Left lung (tissue), 10 donors: ENCODE data around the gene ABCA5. TPM values are rescaled to one million over a fixed set of nuclear protein-coding genes. Genes with fewer than 3 reads are reported as not detected.
A peak's percentile ranks its signal among the peaks of the same experiment; 100 is the strongest.

Experiments
- ATAC-seq: fragments of 200-7000 bp; cut with Tn5 transposase; one replicate; pipeline ENCODE4 v1.9.1; 2020; ENCODE audit warnings: moderate library complexity
- DNase-seq, 4 donors: peaks; one replicate each; pipeline ENCODE4 v3.0.0-alpha.2; 2013 to 2020
- H3K27ac ChIP-seq, 2 donors: fragments of 200-600 bp; sonication (generic) in 1 of 2; one replicate each; pipeline versions ENCODE4 v1.5.0 to v1.8.0; 2020 to 2021
- H3K27me3 ChIP-seq, 2 donors: fragments of 200-600 bp; sonication (generic) in 1 of 2; one replicate each; pipeline versions ENCODE4 v1.5.0 to v1.8.0; 2020 to 2021
- H3K36me3 ChIP-seq, 2 donors: fragments of 200-600 bp; sonication (generic) in 1 of 2; one replicate each; pipeline versions ENCODE4 v1.5.0 to v1.8.0; 2020 to 2021
- H3K4me1 ChIP-seq, 2 donors: fragments of 200-600 bp; one replicate each; pipeline ENCODE4 v1.8.0; 2021
- H3K4me3 ChIP-seq, 2 donors: fragments of 200-600 bp; sonication (generic) in 1 of 2; one replicate each; pipeline versions ENCODE4 v1.5.0 to v1.8.0; 2020 to 2021; ENCODE audit warnings: mild to moderate bottlenecking in 1 of 2
- H3K9me3 ChIP-seq, 2 donors: fragments of 200-600 bp; sonication (generic) in 1 of 2; one replicate each; pipeline versions ENCODE4 v1.5.0 to v1.8.0; 2020 to 2021
- intact Hi-C, 2 donors: fragments of 100-400 bp; cut with DNase I; formaldehyde crosslinking; loops; one replicate each; pipeline versions ENCODE4 v1.11.2 to v1.14.2; 2022
- polyA plus RNA-seq, 6 donors: library from polyadenylated mRNA; unstranded; fragments of 120-200 nt; gene quantifications; one replicate each; pipeline ENCODE4 v1.2.1, GENCODE V29; 2013; ENCODE audit not compliant: insufficient read length in 6 of 6
- total RNA-seq, 2 donors: library from RNA; stranded (reverse); fragmentation: NEBNext Ultra II Directional; extraction: Animal tissue kit (Norgen Biotek cat#: 25700); gene quantifications; one replicate each; pipeline ENCODE4 v1.2.1, GENCODE V29; 2021
- TF ChIP-seq, protein P1 (sequence below), 2 donors: fragments of 200-600 bp; sonication (generic) in 1 of 2; IDR thresholded peaks; one replicate each; pipeline versions ENCODE4 v1.5.0 to v1.8.0; 2021; ENCODE audit warnings: antibody characterized with exemption in 2 of 2
- donor health status: DM: no; HTN: yes; CAD: no.
- donor health status: DM: no; HTN: no; CAD: no.

Gene ABCA5
- total and polyA plus RNA-seq, 8 donors = 14.7 to 29.8 (median 20.0) TPM

DNA sequence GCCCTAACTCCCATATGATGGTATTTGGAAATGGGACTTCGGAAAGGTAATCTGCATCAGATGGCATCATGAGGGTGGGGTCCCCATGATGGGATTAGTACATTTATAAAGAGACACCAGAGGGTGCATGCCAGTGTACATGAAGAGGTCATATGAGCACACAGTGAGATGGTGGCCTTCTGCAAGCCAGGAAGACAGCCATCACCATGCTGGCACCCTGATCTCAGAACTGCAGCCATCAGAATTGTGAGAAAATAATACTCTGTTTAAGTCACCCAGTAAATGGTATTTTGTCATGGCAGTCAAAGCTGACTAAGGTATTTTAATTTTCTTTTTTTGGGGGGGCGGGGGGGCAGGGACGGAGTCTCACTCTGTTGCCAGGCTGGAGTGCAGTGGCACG is 51.2 kb downstream of the ABCA5 start:
- Histone ChIP-seq H3K4me1 (no peaks in the 10 kb centered on the region), H3K4me3 (no peak overlapping the region), H3K9me3 (no peaks in the 10 kb centered on the region), H3K27ac (no peak overlapping the region), H3K36me3 (peaks cover 0 to 7% of the 10 kb centered on the region in 2 donors), H3K27me3 (no peaks in the 10 kb centered on the region)
- intact Hi-C loops = no loop called here
- ATAC-seq (no peak), DNase-seq (no peak)
- TF ChIP-seq, protein P1, sequence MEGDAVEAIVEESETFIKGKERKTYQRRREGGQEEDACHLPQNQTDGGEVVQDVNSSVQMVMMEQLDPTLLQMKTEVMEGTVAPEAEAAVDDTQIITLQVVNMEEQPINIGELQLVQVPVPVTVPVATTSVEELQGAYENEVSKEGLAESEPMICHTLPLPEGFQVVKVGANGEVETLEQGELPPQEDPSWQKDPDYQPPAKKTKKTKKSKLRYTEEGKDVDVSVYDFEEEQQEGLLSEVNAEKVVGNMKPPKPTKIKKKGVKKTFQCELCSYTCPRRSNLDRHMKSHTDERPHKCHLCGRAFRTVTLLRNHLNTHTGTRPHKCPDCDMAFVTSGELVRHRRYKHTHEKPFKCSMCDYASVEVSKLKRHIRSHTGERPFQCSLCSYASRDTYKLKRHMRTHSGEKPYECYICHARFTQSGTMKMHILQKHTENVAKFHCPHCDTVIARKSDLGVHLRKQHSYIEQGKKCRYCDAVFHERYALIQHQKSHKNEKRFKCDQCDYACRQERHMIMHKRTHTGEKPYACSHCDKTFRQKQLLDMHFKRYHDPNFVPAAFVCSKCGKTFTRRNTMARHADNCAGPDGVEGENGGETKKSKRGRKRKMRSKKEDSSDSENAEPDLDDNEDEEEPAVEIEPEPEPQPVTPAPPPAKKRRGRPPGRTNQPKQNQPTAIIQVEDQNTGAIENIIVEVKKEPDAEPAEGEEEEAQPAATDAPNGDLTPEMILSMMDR (IDR thresholded peaks at IDR 0.05) = no peak

GRCh38 chr17:69271023-69271422 is 55.9 kb downstream of the ABCA5 start:
- no peaks in the 10 kb centered on the region for H3K9me3 ChIP-seq
- H3K27me3 ChIP-seq = no peaks in the 10 kb centered on the region
- H3K27ac ChIP-seq = no peak overlapping the region
- no peaks in the 10 kb centered on the region for H3K36me3 ChIP-seq
- intact Hi-C loops = no loop called here
- DNase-seq = no peak
- no peak for ATAC-seq
- H3K4me3 ChIP-seq = no peak overlapping the region
- H3K4me1 ChIP-seq = peaks cover 0 to 7% of the 10 kb centered on the region in 2 donors
- TF ChIP-seq, protein P1 (IDR thresholded peaks at IDR 0.05) = no peak

DNA sequence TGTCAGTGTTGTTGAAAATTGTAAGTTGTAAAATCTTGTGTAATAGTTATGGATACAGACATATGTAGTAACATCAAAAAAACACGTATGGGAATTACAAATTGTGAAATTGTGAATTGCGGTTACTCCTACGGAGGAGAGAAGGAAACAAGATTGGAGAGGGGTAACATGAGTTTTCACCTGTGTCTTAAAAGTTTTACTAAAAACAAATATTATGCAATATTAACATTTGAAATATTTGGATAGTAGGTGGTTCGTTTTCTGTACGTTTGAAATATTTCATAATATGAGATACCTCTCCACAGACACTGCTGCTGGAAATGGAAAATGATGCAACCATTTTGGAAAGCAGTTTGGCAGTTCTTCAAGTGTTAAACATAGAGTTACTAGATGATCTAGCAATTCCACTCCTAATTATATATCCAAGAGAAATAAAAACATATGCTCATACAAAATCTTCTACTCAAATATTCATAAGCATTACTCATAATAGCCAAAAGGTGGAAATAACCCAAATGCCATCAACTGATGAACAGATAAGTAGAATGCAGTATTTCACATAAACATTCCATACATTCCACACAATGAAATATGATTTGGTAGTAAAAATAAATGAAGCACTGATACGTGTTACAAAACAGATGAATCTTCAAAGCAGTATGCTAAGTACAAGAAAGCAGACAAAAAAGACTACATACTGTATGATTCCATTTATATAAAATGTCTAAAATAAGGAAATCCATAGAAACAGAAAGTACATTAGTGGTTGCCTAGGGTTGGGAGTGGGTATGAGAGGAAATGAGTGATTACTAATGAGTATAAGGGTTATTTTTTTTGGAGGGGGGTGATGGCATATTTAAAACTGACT is 57.6 kb downstream of the ABCA5 start:
- Histone ChIP-seq H3K4me3 (no peak overlapping the region), H3K27me3 (no peaks in the 10 kb centered on the region), H3K36me3 (no peaks in the 10 kb centered on the region), H3K27ac (no peak overlapping the region), H3K9me3 (no peaks in the 10 kb centered on the region), H3K4me1 (peaks cover 0 to 7% of the 10 kb centered on the region in 2 donors)
- intact Hi-C loops = no loop called here
- TF ChIP-seq, protein P1 (IDR thresholded peaks at IDR 0.05) = no peak
- DNase-seq (no peak), ATAC-seq (peak; percentile 21)

DNA sequence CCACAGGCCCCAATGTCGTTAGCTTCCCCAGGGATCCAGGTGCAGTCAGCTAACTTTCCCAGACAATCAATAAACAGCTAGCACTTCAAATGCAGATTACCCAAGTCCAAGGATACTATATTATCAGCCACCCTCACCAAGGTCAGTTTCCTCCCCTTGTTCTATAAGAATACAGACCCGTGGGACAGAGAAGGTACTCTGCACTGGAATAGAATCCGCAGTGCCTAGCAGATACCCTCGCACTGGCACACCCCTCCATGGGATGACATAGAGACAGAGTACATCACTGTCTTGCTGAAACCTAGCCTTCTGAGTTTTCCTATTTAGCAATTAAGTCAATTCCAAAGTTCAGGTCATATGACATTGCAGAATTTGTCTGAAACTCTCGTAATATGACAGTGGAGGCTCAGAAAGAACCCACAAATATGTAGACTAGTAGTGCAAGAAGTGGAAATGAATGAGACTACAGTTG is 58.4 kb downstream of the ABCA5 start:
- Histone ChIP-seq H3K27me3 (no peaks in the 10 kb centered on the region), H3K36me3 (no peaks in the 10 kb centered on the region), H3K9me3 (no peaks in the 10 kb centered on the region), H3K27ac (no peak overlapping the region), H3K4me1 (peaks cover 0 to 7% of the 10 kb centered on the region in 2 donors), H3K4me3 (no peak overlapping the region)
- TF ChIP-seq, protein P1 (IDR thresholded peaks at IDR 0.05) = no peak
- no peak for ATAC-seq
- intact Hi-C loops = no loop called here
- no peak for DNase-seq

GRCh38 chr17:69267219-69267618 is 59.7 kb downstream of the ABCA5 start:
- Histone ChIP-seq H3K4me3 (no peak overlapping the region), H3K36me3 (no peaks in the 10 kb centered on the region), H3K9me3 (no peaks in the 10 kb centered on the region), H3K27ac (no peak overlapping the region), H3K27me3 (no peaks in the 10 kb centered on the region), H3K4me1 (peaks cover 0 to 7% of the 10 kb centered on the region in 2 donors)
- no peak for DNase-seq
- intact Hi-C loops = no loop called here
- ATAC-seq = no peak
- TF ChIP-seq, protein P1 (IDR thresholded peaks at IDR 0.05) = no peak
